Upper lobe of left lung (tissue), 4 donors: ENCODE data around the gene SLC46A1.

Experiments used
- POLR2AphosphoS5 ChIP-seq, 2 donors: sonication (generic); formaldehyde crosslinking; IDR thresholded peaks; one replicate each; pipeline ENCODE4 v1.5.1; 2017; ENCODE audit warnings: antibody characterized with exemption in 2 of 2
- TF ChIP-seq, protein P1 (sequence below), 6 experiments: fragments of 450-650 bp in 4 of 6; fragments of 200-600 bp in 2 of 6; sonication (generic) in 2 of 6; IDR thresholded peaks; one replicate each; pipeline ENCODE4 v1.5.1; 2016 to 2019; ENCODE audit warnings: antibody characterized with exemption in 6 of 6

DNA sequence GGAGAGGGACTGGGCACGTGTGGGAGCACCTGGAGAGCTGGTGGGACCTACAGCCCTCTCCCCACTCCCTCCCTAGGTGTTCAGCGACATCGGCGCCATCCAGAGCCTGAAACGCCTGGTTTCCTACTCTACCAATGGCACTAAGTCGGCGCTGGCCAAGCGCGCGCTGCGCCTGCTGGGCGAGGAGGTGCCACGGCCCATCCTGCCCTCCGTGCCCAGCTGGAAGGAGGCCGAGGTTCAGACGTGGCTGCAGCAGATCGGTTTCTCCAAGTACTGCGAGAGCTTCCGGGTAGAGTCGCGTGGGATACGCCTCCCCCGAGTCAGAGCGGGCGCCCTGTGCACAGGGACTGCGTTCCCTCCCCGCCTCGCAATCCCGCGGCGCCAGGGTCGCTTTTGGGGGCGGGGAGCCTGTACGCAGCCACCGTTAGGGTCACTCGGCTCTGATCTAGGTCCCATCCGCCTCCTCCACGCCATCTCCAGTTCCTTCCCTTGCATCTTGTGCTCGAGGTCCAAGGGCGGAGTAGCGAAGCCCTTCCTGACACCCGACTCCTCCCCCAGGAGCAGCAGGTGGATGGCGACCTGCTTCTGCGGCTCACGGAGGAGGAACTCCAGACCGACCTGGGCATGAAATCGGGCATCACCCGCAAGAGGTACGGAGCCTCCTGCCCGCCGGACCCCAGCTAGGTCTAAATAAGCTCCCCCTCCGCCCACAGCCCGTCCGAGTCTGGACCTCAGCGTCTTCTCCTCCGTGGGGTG is 21.6 kb downstream of the SLC46A1 start:
- TF ChIP-seq, protein P1, sequence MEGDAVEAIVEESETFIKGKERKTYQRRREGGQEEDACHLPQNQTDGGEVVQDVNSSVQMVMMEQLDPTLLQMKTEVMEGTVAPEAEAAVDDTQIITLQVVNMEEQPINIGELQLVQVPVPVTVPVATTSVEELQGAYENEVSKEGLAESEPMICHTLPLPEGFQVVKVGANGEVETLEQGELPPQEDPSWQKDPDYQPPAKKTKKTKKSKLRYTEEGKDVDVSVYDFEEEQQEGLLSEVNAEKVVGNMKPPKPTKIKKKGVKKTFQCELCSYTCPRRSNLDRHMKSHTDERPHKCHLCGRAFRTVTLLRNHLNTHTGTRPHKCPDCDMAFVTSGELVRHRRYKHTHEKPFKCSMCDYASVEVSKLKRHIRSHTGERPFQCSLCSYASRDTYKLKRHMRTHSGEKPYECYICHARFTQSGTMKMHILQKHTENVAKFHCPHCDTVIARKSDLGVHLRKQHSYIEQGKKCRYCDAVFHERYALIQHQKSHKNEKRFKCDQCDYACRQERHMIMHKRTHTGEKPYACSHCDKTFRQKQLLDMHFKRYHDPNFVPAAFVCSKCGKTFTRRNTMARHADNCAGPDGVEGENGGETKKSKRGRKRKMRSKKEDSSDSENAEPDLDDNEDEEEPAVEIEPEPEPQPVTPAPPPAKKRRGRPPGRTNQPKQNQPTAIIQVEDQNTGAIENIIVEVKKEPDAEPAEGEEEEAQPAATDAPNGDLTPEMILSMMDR (IDR thresholded peaks at IDR 0.05): no peak
- TF ChIP-seq POLR2AphosphoS5 (IDR thresholded peaks at IDR 0.05): peak; percentile 27 to 52
